DMS114 treated with DMSO at 0.1 percent for 48 hours (cell line): ENCODE results near the gene PCDHGB6.
"Not testable (repeated sequence)": the region's sequence is repeated elsewhere in the genome, so short reads cannot be mapped to it uniquely, and the experiment has no call there.

ENCODE experiments used
- DNase-seq: peaks from one replicate; lab custom pipeline; 2025; ENCODE audit not compliant: unreplicated experiment; lab: John Stamatoyannopoulos, UW

PCDHGB6 gene

DNA sequence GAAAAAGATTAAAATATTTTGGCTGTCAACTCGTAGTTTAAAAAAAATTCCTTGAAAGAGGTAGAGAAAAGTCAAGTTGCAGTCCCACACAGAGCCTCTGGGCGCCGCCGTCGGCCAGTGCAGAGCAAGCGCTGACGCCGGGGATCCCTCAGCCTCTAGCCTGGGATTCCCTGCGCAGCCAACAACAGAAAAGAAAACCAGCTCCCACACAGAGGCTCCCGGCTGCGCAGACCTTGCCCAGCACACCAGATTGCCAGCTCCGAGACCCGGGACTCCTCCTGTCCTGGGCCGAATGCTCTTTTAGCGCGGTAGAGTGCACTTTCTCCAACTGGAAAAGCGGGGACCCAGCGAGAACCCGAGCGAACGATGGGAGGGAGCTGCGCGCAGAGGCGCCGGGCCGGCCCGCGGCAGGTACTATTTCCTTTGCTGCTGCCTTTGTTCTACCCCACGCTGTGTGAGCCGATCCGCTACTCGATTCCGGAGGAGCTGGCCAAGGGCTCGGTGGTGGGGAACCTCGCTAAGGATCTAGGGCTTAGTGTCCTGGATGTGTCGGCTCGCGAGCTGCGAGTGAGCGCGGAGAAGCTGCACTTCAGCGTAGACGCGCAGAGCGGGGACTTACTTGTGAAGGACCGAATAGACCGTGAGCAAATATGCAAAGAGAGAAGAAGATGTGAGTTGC lies 9.8 kb downstream of the PCDHGB6 start, which contains the start of gene PCDHGB7:
TSS of gene PCDHGB7 (plus strand) at position 184 of the 679 bp plus-strand sequence. CDS start at position 367, 183 bp downstream.
- DNase-seq = not testable (repeated sequence)

DNA sequence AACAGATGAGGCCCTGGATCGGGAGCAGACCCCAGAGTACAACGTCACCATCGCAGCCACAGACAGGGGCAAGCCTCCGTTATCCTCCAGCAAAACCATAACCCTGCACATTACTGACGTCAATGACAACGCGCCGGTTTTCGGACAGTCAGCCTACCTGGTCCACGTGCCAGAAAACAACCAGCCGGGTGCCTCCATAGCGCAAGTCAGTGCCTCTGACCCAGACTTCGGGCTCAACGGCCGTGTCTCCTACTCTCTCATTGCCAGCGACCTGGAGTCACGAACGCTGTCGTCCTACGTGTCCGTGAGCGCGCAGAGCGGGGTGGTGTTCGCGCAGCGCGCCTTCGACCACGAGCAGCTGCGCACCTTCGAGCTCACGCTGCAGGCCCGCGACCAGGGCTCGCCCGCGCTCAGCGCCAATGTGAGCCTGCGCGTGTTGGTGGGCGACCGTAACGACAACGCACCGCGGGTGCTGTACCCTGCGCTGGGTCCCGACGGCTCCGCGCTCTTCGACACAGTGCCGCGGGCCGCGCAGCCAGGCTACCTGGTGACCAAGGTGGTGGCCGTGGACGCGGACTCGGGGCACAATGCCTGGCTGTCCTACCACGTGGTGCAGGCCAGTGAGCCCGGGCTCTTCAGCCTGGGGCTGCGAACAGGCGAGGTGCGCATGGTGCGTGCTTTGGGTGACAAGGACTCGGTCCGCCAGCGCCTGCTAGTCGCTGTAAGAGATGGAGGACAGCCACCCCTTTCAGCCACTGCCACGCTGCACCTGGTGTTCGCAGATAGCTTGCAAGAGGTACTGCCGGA lies 11.5 kb downstream of the PCDHGB6 start:
- DNase-seq = no peak

DNA sequence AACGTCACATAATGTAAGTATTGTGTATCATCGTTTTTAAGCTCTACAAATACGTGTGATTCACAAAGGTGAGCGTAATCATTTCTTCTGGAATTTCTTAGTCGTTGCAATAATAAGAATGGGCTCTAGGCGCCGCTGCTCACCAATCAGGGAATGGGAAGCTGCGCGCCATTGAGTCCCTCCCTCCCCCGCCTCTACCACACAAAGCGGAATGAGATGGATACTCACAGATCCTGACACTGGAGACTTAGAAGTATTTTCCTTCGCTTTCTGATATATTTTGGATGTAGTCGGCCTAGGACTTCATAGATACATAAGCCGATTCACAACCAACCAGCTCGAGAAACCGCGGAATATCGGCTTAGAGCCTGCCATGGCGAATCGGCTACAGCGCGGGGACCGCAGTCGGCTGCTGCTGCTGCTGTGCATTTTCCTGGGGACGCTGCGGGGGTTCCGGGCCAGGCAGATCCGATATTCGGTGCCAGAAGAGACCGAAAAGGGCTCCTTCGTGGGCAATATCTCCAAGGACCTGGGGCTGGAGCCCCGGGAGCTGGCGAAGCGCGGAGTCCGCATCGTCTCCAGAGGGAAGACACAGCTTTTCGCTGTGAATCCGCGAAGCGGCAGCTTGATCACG lies 13.2 kb downstream of the PCDHGB6 start, which contains the start of gene PCDHGA11:
TSS of gene PCDHGA11 (plus strand) at position 197 of the 634 bp plus-strand sequence. CDS start at position 374, 177 bp downstream.
- no peak for DNase-seq

DNA sequence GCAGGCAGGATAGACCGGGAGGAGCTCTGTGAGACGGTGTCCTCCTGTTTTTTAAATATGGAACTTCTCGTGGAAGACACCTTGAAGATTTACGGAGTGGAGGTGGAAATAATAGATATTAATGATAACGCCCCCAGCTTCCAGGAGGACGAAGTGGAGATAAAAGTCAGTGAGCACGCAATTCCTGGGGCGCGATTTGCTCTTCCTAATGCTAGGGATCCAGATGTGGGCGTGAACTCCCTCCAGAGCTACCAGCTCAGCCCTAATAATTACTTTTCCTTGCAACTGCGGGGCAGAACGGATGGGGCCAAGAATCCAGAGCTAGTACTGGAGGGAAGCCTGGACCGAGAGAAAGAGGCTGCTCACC lies 13.7 kb downstream of the PCDHGB6 start:
- DNase-seq = no peak

DNA sequence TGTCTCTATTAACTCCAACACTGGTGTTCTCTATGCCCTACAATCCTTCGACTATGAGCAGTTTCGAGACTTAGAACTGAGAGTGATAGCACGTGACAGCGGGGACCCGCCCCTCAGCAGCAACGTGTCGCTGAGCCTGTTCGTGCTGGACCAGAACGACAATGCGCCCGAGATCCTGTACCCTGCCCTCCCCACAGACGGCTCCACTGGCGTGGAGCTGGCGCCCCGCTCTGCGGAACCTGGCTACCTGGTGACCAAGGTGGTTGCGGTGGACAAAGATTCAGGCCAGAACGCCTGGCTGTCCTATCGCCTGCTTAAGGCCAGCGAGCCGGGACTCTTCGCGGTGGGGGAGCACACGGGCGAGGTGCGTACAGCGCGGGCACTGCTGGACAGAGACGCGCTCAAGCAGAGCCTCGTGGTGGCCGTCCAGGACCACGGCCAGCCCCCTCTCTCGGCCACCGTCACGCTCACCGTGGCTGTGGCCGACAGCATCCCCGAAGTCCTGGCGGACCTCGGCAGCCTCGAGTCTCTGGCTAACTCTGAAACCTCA lies 15.0 kb downstream of the PCDHGB6 start:
- no peak for DNase-seq

DNA sequence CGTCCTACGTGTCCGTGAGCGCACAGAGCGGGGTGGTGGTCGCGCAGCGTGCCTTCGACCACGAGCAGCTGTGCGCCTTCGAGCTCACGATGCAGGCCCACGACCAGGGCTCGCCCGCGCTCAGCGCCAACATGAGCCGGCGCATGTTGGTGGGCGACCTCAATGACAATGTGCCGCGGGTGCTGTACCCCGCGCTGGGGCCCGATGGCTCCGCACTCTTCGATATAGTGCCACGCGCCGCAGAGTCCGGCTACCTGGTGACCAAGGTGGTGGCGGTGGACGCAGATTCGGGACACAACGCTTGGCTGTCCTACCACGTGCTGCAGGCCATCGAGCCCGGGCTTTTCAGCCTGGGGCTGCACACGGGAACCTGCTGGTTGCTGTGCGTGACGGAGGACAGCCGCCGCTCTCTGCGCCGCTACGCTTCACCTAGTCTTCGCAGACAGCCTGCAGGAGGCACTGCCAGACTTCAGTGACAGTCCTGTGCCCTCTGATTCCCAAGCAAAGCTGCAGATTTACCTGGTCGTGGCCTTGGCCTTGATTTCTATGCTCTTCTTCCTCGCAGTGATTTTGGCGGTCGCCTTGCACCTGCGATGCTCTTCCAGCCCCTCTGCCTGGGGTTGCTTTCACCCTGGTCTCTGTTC lies 20.1 kb downstream of the PCDHGB6 start:
- DNase-seq = no peak

DNA sequence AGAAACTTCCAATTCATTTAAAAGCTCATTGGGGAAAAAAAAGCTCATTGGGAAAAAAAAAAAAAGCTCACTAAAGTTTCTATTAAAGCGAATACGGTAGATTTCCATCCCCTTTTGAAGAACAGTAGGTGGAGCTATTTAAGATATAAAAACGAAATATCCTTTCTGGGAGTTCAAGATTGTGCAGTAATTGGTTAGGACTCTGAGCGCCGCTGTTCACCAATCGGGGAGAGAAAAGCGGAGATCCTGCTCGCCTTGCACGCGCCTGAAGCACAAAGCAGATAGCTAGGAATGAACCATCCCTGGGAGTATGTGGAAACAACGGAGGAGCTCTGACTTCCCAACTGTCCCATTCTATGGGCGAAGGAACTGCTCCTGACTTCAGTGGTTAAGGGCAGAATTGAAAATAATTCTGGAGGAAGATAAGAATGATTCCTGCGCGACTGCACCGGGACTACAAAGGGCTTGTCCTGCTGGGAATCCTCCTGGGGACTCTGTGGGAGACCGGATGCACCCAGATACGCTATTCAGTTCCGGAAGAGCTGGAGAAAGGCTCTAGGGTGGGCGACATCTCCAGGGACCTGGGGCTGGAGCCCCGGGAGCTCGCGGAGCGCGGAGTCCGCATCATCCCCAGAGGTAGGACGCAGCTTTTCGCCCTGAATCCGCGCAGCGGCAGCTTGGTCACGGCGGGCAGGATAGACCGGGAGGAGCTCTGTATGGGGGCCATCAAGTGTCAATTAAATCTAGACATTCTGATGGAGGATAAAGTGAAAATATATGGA lies 22.7 kb downstream of the PCDHGB6 start, which contains the start of gene PCDHGA12:
TSS of gene PCDHGA12 (plus strand) at position 176 of the 782 bp plus-strand sequence. CDS start at position 429, 253 bp downstream.
- DNase-seq = no peak

DNA sequence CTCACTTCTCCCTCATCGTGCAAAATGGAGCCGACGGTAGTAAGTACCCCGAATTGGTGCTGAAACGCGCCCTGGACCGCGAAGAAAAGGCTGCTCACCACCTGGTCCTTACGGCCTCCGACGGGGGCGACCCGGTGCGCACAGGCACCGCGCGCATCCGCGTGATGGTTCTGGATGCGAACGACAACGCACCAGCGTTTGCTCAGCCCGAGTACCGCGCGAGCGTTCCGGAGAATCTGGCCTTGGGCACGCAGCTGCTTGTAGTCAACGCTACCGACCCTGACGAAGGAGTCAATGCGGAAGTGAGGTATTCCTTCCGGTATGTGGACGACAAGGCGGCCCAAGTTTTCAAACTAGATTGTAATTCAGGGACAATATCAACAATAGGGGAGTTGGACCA lies 23.5 kb downstream of the PCDHGB6 start:
- DNase-seq = no peak

DNA sequence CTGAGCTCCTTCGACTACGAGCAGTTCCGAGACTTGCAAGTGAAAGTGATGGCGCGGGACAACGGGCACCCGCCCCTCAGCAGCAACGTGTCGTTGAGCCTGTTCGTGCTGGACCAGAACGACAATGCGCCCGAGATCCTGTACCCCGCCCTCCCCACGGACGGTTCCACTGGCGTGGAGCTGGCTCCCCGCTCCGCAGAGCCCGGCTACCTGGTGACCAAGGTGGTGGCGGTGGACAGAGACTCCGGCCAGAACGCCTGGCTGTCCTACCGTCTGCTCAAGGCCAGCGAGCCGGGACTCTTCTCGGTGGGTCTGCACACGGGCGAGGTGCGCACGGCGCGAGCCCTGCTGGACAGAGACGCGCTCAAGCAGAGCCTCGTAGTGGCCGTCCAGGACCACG lies 24.5 kb downstream of the PCDHGB6 start:
- not testable (repeated sequence) for DNase-seq

DNA sequence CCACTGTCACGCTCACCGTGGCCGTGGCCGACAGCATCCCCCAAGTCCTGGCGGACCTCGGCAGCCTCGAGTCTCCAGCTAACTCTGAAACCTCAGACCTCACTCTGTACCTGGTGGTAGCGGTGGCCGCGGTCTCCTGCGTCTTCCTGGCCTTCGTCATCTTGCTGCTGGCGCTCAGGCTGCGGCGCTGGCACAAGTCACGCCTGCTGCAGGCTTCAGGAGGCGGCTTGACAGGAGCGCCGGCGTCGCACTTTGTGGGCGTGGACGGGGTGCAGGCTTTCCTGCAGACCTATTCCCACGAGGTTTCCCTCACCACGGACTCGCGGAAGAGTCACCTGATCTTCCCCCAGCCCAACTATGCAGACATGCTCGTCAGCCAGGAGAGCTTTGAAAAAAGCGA lies 24.9 kb downstream of the PCDHGB6 start:
- not testable (repeated sequence) for DNase-seq

DNA sequence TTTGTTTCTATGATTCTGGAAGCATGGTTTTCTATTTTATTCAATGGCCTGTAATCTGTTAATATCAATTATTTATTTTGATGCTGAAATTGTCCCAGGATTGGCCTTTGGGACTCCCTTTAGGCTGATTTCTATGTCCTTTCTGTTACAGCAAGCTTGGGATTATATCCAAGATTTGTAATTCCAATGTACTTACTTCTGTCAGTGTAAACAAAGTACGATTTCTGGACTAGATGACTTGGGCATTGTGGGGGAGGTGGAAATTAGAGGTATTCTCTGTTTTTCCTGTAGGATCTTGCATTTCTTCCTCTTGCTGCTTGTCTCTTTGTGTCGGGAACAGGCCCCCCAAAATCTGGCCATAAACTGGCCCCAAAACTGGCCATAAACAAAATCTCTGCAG lies 26.2 kb downstream of the PCDHGB6 start:
- DNase-seq = no peak

DNA sequence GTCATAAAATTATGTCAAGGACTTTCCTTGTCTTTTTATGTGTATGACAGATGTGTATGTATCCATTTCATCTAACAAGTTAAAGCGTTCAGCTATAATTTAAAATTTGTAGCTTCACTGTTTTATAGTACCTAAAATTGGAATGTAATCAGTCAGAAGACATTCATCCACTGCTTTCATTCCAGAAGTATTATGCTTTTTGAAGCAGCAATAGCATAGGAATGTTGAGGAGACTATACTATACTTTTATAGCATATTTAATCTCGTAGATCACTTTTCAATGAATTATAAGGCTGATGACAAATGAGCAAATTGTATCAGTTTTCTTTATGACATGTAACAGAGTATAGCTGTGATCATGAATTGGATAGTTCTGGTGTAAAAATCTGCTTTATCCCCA lies 29.4 kb downstream of the PCDHGB6 start:
- no peak for DNase-seq

DNA sequence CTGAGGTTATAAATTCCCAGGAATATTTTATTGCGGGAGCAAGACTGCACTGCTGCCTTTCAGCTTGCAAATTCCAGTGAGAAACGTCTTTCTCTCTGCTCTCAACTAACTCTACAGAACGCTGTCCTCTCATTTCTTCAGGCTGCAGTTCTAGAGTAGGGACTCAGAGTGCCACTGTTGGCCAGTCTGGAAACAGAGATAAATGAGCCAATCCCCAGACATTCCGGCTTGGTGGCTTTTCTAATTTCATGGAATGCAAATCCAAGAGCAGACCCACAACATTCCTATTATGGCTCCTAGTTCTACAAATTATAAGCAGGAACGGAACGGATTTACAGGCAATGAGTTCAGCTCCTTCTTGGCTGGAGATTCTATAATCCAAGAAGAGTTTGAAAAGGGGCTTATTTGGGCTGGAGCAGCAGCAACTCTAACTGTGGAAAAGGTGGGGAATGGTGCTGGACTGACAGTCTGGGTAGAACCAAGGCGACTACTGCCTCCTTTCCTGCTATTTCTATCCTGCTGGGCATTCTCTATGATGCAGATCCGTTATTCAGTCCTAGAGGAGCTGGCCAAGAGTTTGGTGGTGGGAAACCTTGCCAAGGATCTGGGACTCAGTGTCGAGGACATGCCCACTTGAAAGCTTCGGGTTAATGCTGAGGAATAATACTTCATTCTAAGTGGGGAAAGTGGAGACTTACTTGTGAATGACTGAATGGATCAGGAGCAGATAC lies 31.8 kb downstream of the PCDHGB6 start:
- DNase-seq = no peak

DNA sequence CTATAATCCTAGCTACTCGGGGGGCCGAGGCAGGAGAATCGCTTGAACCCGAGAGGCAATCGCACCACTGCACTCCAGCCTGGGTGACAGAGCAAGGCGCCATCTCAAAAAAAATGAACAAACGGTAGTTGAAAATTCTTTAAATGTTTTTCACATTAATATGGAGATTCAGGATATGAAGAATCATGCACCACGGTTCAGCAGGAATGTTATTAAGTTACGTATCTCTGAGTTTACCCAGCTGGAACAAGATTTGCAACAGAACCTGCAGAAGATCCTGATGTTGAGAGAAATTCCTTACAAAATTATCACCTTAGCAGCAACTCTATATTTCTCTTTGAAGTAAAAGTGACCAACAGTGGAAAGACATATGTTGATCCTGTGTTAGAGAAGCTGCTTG lies 32.5 kb downstream of the PCDHGB6 start:
- no peak for DNase-seq

DNA sequence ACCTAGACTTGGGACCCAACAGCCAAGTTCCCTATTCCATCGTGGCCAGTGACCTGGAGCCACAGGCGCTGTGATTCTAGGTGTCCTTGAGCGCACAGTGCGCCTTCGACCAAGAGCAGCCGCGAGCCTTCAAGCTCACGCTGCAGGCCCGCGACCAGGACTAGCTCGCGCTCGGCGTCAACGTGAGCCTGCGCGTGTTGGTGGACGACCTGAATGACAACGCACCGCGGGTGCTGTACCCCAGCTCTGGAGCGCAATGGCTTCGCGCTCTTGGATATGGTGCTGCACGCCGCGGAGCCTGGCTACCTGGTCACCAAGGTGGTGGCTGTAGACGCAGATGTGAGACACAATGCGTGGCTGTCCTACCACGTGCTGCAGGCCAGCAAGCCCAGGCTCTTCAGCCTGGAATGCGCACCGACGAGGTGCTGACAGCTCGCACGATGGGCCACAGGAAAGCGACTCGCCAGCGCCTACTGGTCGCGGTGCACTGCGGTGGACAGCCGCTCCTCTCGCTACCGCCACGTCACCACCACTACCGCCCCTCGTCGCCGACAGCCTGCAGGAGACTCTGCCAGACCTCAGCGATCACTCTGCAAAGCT lies 33.9 kb downstream of the PCDHGB6 start:
- DNase-seq = no peak
